ENCODE data around the gene GAPDH.

GAPDH gene

GRCh38 chr12:6547566-6547965 is 13.2 kb downstream of the GAPDH start:
- CTCF ChIA-PET, result interaction anchor here (2.6 kb wide), 1 partner anchor 9 kb away, joined by 22 read pairs; no protein-coding TSS in a partner anchor
- no peak for TF ChIP-seq CTCF (IDR thresholded peaks at IDR 0.05; ENCODE audit: control extremely low read depth, extremely low read depth, low read depth, missing control alignments)
- POLR2A ChIA-PET, result interaction anchor here (1.7 kb wide), 1 partner anchor 13 kb away, joined by 5 read pairs; the partner anchor contains the start of gene GAPDH
- DNase-seq (ENCODE audit: extremely low spot score), result no peak

DNA sequence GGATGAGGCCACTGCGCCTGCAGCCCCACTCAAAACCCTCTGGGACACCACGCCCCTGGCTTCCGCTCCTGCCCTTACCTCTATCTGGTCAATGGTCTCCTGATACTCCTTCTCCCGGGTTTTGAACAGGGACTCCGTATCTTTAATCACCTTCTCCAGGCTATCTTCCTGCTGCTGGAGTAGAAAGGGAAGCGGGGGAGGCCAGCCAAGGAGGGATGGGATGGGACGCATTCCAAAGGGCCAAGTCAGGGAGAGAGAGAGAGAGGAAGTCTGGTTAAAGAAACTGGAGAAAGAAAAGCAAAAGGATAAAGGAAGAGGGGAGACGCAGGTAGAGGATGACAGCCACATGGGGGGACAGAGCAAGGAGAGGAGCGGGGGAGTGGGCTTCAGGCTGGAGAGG is 13.7 kb downstream of the GAPDH start:
- ChIA-PET CTCF (interaction anchor here (2.6 to 7.3 kb wide), 2 partner anchors 10 to 17 kb away, joined by 22 to 58 read pairs; no protein-coding TSS in a partner anchor), POLR2A (no interaction called here)
- TF ChIP-seq CTCF (IDR thresholded peaks at IDR 0.05; ENCODE audit: control extremely low read depth, extremely low read depth, low read depth, missing control alignments), result no peak
- DNase-seq (ENCODE audit: extremely low spot score), result no peak

- ChIA-PET CTCF (interaction anchor here (1.1 to 20.9 kb wide), 3 partner anchors 9 to 16 kb away, joined by 3 to 280 read pairs (median 58); partner anchors contain the start of gene GAPDH), POLR2A (no interaction called here)
- no peak for DNase-seq (ENCODE audit: extremely low spot score)
- TF ChIP-seq CTCF (IDR thresholded peaks at IDR 0.05; ENCODE audit: control extremely low read depth, extremely low read depth, low read depth, missing control alignments), result no peak
Measured at GRCh38 chr12:6548556-6548955, 14.2 kb downstream of the GAPDH start.

- no peak for DNase-seq (ENCODE audit: extremely low spot score)
- no peak for TF ChIP-seq CTCF (IDR thresholded peaks at IDR 0.05; ENCODE audit: control extremely low read depth, extremely low read depth, low read depth, missing control alignments)
- ChIA-PET POLR2A (interaction anchor here (0.8 kb wide), 1 partner anchor 15 kb away, joined by 5 read pairs; the partner anchor contains the start of gene GAPDH), CTCF (interaction anchor here (1.1 to 20.9 kb wide), 5 partner anchors 9 to 324 kb away, joined by 3 to 280 read pairs (median 3); partner anchors contain the start of genes GAPDH and SPSB2)
Measured at GRCh38 chr12:6548966-6549683, 14.8 kb downstream of the GAPDH start.

DNA sequence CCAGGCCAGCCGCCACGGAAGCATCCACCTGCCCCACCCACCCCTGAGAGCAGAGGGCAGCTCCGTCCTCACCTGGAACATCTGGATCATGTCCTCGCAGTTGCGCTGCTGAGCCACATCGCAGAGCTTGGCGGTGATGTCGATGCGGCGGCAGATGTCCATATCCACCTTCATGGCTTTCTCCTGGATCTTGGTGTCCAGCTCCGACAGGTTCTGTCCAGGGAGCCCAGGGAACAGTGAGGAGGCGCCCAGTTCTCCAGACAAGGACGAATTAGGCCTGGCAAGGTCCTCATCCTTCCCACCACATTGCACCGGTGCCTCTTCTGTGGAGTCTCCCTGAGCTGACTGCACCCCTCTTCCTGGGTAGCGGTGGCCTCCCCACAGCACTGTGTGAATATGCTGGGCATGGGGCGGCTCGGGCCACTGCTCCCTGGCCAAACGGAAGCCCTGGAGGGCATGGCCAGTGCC is 15.4 kb downstream of the GAPDH start:
- ChIA-PET POLR2A (interaction anchor here (0.8 kb wide), 1 partner anchor 16 kb away, joined by 5 read pairs; the partner anchor contains the start of gene GAPDH), CTCF (interaction anchor here (0.9 to 20.9 kb wide), 6 partner anchors 8 to 323 kb away, joined by 3 to 280 read pairs (median 3); partner anchors contain the start of genes GAPDH and SPSB2)
- DNase-seq (ENCODE audit: extremely low spot score), result no peak
- no peak for TF ChIP-seq CTCF (IDR thresholded peaks at IDR 0.05; ENCODE audit: control extremely low read depth, extremely low read depth, low read depth, missing control alignments)

DNA sequence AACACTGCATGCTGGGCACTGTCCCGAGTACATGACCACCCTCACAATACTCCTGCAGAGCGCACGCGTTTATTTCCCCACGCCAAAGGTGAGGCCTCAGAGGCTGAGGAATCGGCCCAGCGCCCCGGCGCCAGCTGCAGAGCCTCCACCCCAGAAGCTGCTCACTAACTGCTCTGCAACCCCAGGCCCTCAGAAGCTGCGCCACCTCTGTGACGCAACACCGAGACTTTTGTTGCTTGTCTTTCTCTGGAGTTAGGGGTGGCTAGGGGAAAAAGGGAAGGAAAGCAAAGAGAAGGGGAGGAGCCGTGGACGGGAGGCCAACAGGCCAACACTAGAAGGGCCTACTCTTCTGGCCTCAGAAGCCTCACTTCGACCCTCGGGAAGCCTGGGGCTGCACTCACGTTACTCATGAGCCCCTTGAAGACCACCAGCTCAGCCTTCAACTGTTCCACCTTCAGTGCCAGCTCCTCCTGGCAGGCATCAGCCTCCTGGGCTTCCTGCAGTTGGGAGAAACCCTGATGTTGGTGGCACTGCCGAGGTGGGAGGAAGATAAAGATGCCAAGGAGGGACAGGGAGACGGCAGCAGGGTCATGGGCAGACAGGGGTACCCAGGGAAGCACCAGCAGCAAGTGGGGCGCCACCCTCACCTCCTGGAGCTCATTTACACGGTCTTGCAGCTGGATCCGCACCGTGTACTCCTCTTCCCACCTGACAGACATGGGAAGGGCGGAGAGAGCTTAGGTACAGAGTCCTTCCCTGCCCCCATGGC is 16.2 kb downstream of the GAPDH start:
- DNase-seq (ENCODE audit: extremely low spot score), result no peak
- ChIA-PET CTCF (interaction anchor here (0.7 to 20.9 kb wide), 9 partner anchors 9 to 322 kb away, joined by 3 to 280 read pairs (median 3); partner anchors contain the start of genes GAPDH and SPSB2), POLR2A (interaction anchor here (2.0 kb wide), 1 partner anchor 16 kb away, joined by 9 read pairs; the partner anchor contains the start of gene GAPDH)
- no peak for TF ChIP-seq CTCF (IDR thresholded peaks at IDR 0.05; ENCODE audit: control extremely low read depth, extremely low read depth, low read depth, missing control alignments)
